H9 (cell line): ENCODE data around the gene LRRC3. TPM values are rescaled to one million over a fixed set of nuclear protein-coding genes. Genes with fewer than 3 reads are reported as not detected.

Source experiments
- DNase-seq: peaks from one replicate; pipeline ENCODE4 v3.0.0-alpha.2; 2017
- H2AFZ ChIP-seq: one replicate; pipeline ENCODE4 v1.6.1; 2013; ENCODE audit warnings: mild to moderate bottlenecking, low read length, control low read depth, moderate library complexity
- H2AK5ac ChIP-seq: 2 replicates; pipeline ENCODE4 v1.6.1; 2013; ENCODE audit warnings: low read length, control low read depth, mixed read lengths; ENCODE audit not compliant: insufficient read length
- H2BK120ac ChIP-seq: one replicate; pipeline ENCODE4 v1.6.1; 2013; ENCODE audit warnings: low read depth, mild to moderate bottlenecking, low read length, control low read depth, inconsistent platforms; ENCODE audit not compliant: poor library complexity, severe bottlenecking
- H2BK12ac ChIP-seq: 2 replicates; pipeline ENCODE4 v1.6.1; 2013; ENCODE audit warnings: low read length, control low read depth, mixed read lengths, low read depth; ENCODE audit not compliant: insufficient read length
- H2BK15ac ChIP-seq: 2 replicates; pipeline ENCODE4 v1.6.1; 2013; ENCODE audit warnings: low read depth, low read length, control low read depth
- H2BK20ac ChIP-seq: one replicate; pipeline ENCODE4 v1.6.1; 2013; ENCODE audit warnings: low read depth, mild to moderate bottlenecking, low read length, control low read depth, inconsistent platforms; ENCODE audit not compliant: poor library complexity, severe bottlenecking
- H2BK5ac ChIP-seq: 2 replicates; pipeline ENCODE4 v1.6.1; 2013; ENCODE audit warnings: low read length, control low read depth, mixed read lengths; ENCODE audit not compliant: insufficient read length
- H3K14ac ChIP-seq: 2 replicates; pipeline ENCODE4 v1.6.1; 2013; ENCODE audit warnings: low read length, control low read depth; ENCODE audit not compliant: insufficient read depth
- H3K18ac ChIP-seq: 2 replicates; pipeline ENCODE4 v1.6.1; 2013; ENCODE audit warnings: low read depth, mild to moderate bottlenecking, mixed read lengths, low read length, control low read depth; ENCODE audit not compliant: insufficient read length
- H3K23ac ChIP-seq: 2 replicates; pipeline ENCODE4 v1.6.1; 2013; ENCODE audit warnings: low read length, control low read depth, mixed read lengths, low read depth; ENCODE audit not compliant: insufficient read length
- H3K23me2 ChIP-seq: 2 replicates; pipeline ENCODE4 v1.6.1; 2013; ENCODE audit warnings: low read depth, mild to moderate bottlenecking, mixed read lengths, low read length, control low read depth; ENCODE audit not compliant: insufficient read length, poor library complexity, severe bottlenecking
- H3K27ac ChIP-seq: 2 replicates; pipeline ENCODE4 v1.5.1; 2013; ENCODE audit warnings: low read length, control low read depth, mixed read lengths, low read depth; ENCODE audit not compliant: insufficient read length
- H3K27me3 ChIP-seq: 2 replicates; pipeline ENCODE4 v1.6.1; 2013; ENCODE audit warnings: low read length, control low read depth, inconsistent platforms; ENCODE audit not compliant: insufficient read depth
- H3K4ac ChIP-seq: 2 replicates; pipeline ENCODE4 v1.6.1; 2013; ENCODE audit warnings: low read depth, mild to moderate bottlenecking, control low read depth, inconsistent platforms, low read length, moderate library complexity
- H3K4me1 ChIP-seq: 2 replicates; pipeline ENCODE4 v1.6.1; 2013; ENCODE audit warnings: low read length, control low read depth, inconsistent platforms; ENCODE audit not compliant: insufficient read depth
- H3K4me2 ChIP-seq: 2 replicates; pipeline ENCODE4 v1.6.1; 2013; ENCODE audit warnings: low read length, control low read depth, mixed read lengths; ENCODE audit not compliant: insufficient read length, insufficient read depth
- H3K56ac ChIP-seq: 2 replicates; pipeline ENCODE4 v1.6.1; 2013; ENCODE audit warnings: low read depth, mild to moderate bottlenecking, mixed read lengths, low read length, control low read depth; ENCODE audit not compliant: insufficient read length
- H3K79me1 ChIP-seq: 2 replicates; pipeline ENCODE4 v1.6.1; 2013; ENCODE audit warnings: low read depth, mild to moderate bottlenecking, moderate library complexity, low read length, control low read depth, inconsistent platforms; ENCODE audit not compliant: insufficient read depth, poor library complexity, severe bottlenecking
- H3K79me2 ChIP-seq: 2 replicates; pipeline ENCODE4 v1.6.1; 2013; ENCODE audit warnings: low read length, control low read depth, inconsistent platforms; ENCODE audit not compliant: insufficient read depth
- H3K9ac ChIP-seq: 2 replicates; pipeline ENCODE4 v1.6.1; 2013; ENCODE audit warnings: low read length, control low read depth, mixed read lengths; ENCODE audit not compliant: insufficient read length; ENCODE audit errors: extremely low read depth
- H3K9me3 ChIP-seq: one replicate; pipeline ENCODE4 v1.6.1; 2013; ENCODE audit warnings: low read depth, low read length, inconsistent platforms; ENCODE audit not compliant: control insufficient read depth
- H3T11ph ChIP-seq: one replicate; pipeline ENCODE4 v1.6.1; 2013; ENCODE audit warnings: mild to moderate bottlenecking, low read length, control low read depth, inconsistent platforms
- H4K20me1 ChIP-seq: one replicate; pipeline ENCODE4 v1.6.1; 2013; ENCODE audit not compliant: control insufficient read depth, insufficient read length, insufficient read depth
- H4K5ac ChIP-seq: 2 replicates; pipeline ENCODE4 v1.6.1; 2013; ENCODE audit warnings: low read depth, mild to moderate bottlenecking, mixed read lengths, low read length, control low read depth; ENCODE audit not compliant: insufficient read length
- H4K8ac ChIP-seq: replicated peaks from 2 replicates; pipeline ENCODE4 v1.6.1; 2013; ENCODE audit warnings: low read length, control low read depth, mixed read lengths, low read depth; ENCODE audit not compliant: insufficient read length
- H4K91ac ChIP-seq: 2 replicates; pipeline ENCODE4 v1.6.1; 2013; ENCODE audit warnings: low read depth, mild to moderate bottlenecking, moderate library complexity, mixed read lengths, low read length, control low read depth; ENCODE audit not compliant: insufficient read length
- H3K27ac Mint-ChIP-seq, 3 experiments: 2 replicates in 2 of 3; 3 replicates in 1 of 3; pipeline ENCODE4 v1.8.0; 2020 to 2021; ENCODE audit warnings: mixed read lengths in 3 of 3, mild to moderate bottlenecking in 1 of 3, moderate library complexity in 1 of 3
- H3K27me3 Mint-ChIP-seq: 2 replicates; pipeline ENCODE4 v1.8.0; 2021; ENCODE audit warnings: low read depth, mild to moderate bottlenecking, moderate library complexity, mixed read lengths
- H3K36me3 Mint-ChIP-seq, 3 experiments: 2 replicates in 2 of 3; 3 replicates in 1 of 3; pipeline ENCODE4 v1.8.0; 2020 to 2021; ENCODE audit warnings: low read depth in 3 of 3, mixed read lengths in 3 of 3; ENCODE audit not compliant: insufficient read depth in 1 of 3
- H3K4me1 Mint-ChIP-seq, 2 experiments: 2 replicates each; pipeline ENCODE4 v1.8.0; 2020; ENCODE audit warnings: mixed read lengths in 2 of 2
- H3K4me3 Mint-ChIP-seq, 2 experiments: 2 replicates in 1 of 2; 3 replicates in 1 of 2; pipeline ENCODE4 v1.8.0; 2020 to 2021; ENCODE audit warnings: mild to moderate bottlenecking in 2 of 2, mixed read lengths in 2 of 2, moderate library complexity in 1 of 2
- H3K9me3 Mint-ChIP-seq, 2 experiments: 2 replicates in 1 of 2; 3 replicates in 1 of 2; pipeline ENCODE4 v1.8.0; 2020; ENCODE audit warnings: mild to moderate bottlenecking in 2 of 2, mixed read lengths in 2 of 2, moderate library complexity in 1 of 2
- WGBS: extraction: QIAGEN DNeasy Blood & Tissue Kit; methylation state at CpG from one replicate; pipeline ENCODE4 v1.1.7; 2013; ENCODE audit warnings: missing lambda C conversion rate, low lambda C conversion rate, mixed read lengths; ENCODE audit not compliant: insufficient read length; ENCODE audit errors: extremely low coverage; 5-methylcytosine and 5-hydroxymethylcytosine counted together
- total RNA-seq: library from RNA; stranded (reverse); gene quantifications from 2 replicates; pipeline ENCODE4 v1.2.1, GENCODE V29; 2021
- TF ChIP-seq, protein P1 (sequence below): fragments of 200-600 bp; sonication (generic); conservative IDR thresholded peaks from 3 replicates; pipeline ENCODE4 v1.8.0; 2021; ENCODE audit warnings: antibody characterized with exemption, mild to moderate bottlenecking

LRRC3 gene
- total RNA-seq, 1 experiment from 2014 or later: 3.1 TPM

DNA sequence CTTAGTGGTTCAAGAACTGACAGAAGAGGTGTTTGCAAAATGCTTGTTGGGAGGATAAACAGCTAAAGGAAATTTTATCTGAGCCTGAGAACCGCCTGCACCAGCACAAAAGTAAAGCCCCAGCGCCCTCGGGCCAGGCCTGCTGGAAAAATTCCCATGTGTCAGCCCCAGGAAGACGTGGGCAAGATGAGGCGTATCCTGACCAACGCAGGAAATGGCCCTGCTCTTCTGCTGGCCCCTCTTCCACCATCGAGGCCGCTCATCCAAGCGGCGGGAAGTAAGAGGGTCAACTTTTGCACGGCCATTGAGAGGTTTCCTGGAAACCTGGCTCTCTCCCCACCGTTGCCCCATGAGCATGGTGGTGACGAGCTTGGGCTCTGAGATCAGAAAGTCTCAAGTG is 39.6 kb downstream of the LRRC3 start:
- no peaks in the 10 kb centered on the region for H3K23me2 ChIP-seq
- no peak overlapping the region for H3K27ac ChIP-seq
- H3K4ac ChIP-seq: no peak overlapping the region
- H4K5ac ChIP-seq: no peak overlapping the region
- H3K27ac Mint-ChIP-seq: no peak overlapping the region
- DNase-seq: no peak
- no peak overlapping the region for H2BK20ac ChIP-seq
- H2AK5ac ChIP-seq: no peak overlapping the region
- no peak overlapping the region for H2BK15ac ChIP-seq
- H3K36me3 Mint-ChIP-seq: peaks cover 33 to 48% (median 35%) of the 10 kb centered on the region in 3 experiments
- H3K4me1 Mint-ChIP-seq: peaks cover 26 to 29% of the 10 kb centered on the region in 2 experiments
- peaks cover 4% of the 10 kb centered on the region; the same call in 1 of the 2 replicates for H3K4me1 ChIP-seq
- H3K27me3 Mint-ChIP-seq: peaks cover 2% of the 10 kb centered on the region; the same call in 1 of the 2 replicates
- H2BK5ac ChIP-seq: no peak overlapping the region
- H4K91ac ChIP-seq: no peak overlapping the region
- H3K79me2 ChIP-seq: no peaks in the 10 kb centered on the region; the same call in 1 of the 2 replicates
- H4K8ac ChIP-seq: no peak overlapping the region
- H3K9me3 ChIP-seq: peaks cover 24% of the 10 kb centered on the region
- TF ChIP-seq, protein P1, sequence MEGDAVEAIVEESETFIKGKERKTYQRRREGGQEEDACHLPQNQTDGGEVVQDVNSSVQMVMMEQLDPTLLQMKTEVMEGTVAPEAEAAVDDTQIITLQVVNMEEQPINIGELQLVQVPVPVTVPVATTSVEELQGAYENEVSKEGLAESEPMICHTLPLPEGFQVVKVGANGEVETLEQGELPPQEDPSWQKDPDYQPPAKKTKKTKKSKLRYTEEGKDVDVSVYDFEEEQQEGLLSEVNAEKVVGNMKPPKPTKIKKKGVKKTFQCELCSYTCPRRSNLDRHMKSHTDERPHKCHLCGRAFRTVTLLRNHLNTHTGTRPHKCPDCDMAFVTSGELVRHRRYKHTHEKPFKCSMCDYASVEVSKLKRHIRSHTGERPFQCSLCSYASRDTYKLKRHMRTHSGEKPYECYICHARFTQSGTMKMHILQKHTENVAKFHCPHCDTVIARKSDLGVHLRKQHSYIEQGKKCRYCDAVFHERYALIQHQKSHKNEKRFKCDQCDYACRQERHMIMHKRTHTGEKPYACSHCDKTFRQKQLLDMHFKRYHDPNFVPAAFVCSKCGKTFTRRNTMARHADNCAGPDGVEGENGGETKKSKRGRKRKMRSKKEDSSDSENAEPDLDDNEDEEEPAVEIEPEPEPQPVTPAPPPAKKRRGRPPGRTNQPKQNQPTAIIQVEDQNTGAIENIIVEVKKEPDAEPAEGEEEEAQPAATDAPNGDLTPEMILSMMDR: no peak
- no peak overlapping the region for H3K9ac ChIP-seq
- no peak overlapping the region for H2BK120ac ChIP-seq
- H3K79me1 ChIP-seq: peaks cover 2% of the 10 kb centered on the region
- no peaks in the 10 kb centered on the region for H4K20me1 ChIP-seq
- peaks cover 21 to 29% of the 10 kb centered on the region in 2 experiments for H3K9me3 Mint-ChIP-seq
- no peak overlapping the region for H3K56ac ChIP-seq
- WGBS: no CpG with 5 or more reads among the region's 13 CpGs
- no peak overlapping the region for H2BK12ac ChIP-seq
- H3K4me2 ChIP-seq: no peak overlapping the region
- no peak overlapping the region for H3K18ac ChIP-seq
- no peak overlapping the region for H3T11ph ChIP-seq
- H3K27me3 ChIP-seq: no peaks in the 10 kb centered on the region
- no peak overlapping the region for H3K4me3 Mint-ChIP-seq
- no peak overlapping the region for H3K23ac ChIP-seq
- H3K14ac ChIP-seq: no peak overlapping the region
- no peak overlapping the region for H2AFZ ChIP-seq
